Measurements from ENCODE around the gene HERC3. TPM values are rescaled to one million over a fixed set of nuclear protein-coding genes. Genes with fewer than 3 reads are reported as not detected.

The HERC3 gene
- total RNA-seq, 1 experiment from 2014 or later = 10.5 TPM

- Histone ChIP-seq H3K4me3 (ENCODE audit: low read depth, low read length) (no peak overlapping the region), H3K4me1 (0 out of 2 replicates have a peak, but pooled peaks cover 13% of the 10 kb centered on the region), H3K9me3 (no peaks in the 10 kb centered on the region), H3K27me3 (replicated peaks; ENCODE audit: control insufficient read depth, insufficient read depth, low read length) (no peaks in the 10 kb centered on the region), H3K36me3 (ENCODE audit: control insufficient read depth, insufficient read depth, low read length) (no peaks in the 10 kb centered on the region)
- CTCF ChIA-PET = interaction anchor here (0.8 kb wide), 1 partner anchor 59 kb away, joined by 3 read pairs; no protein-coding TSS in a partner anchor
- peaks cover 9% of the 10 kb centered on the region for H3K4me1 Mint-ChIP-seq (ENCODE audit: low read depth, unreplicated experiment)
- no peaks in the 10 kb centered on the region for H3K27me3 Mint-ChIP-seq (ENCODE audit: insufficient read depth, unreplicated experiment)
- POLR2A ChIA-PET = no interaction called here
- no peaks in the 10 kb centered on the region for H3K9me3 Mint-ChIP-seq (ENCODE audit: unreplicated experiment)
- TF ChIP-seq CTCF (IDR thresholded peaks at IDR 0.05; ENCODE audit: insufficient read depth in 1 of 2, low read depth in 1 of 2, low read length in 1 of 2, severe bottlenecking in 1 of 2, unreplicated experiment in 1 of 2) = no peak
- no peak overlapping the region for H3K27ac Mint-ChIP-seq (ENCODE audit: unreplicated experiment)
- no peak overlapping the region for H3K4me3 Mint-ChIP-seq (ENCODE audit: unreplicated experiment)
- intact Hi-C loops (cut with micrococcal nuclease; ENCODE audit: unreplicated experiment) = no loop called here
- no peak for DNase-seq
- H3K36me3 Mint-ChIP-seq (ENCODE audit: insufficient read depth, unreplicated experiment) = no peaks in the 10 kb centered on the region
- BruUV-seq (replicated peaks) = no TSS peak
Observed at GRCh38 chr4:88599714-88600113, 7.4 kb downstream of the HERC3 start.

- TF ChIP-seq CTCF (IDR thresholded peaks at IDR 0.05; ENCODE audit: insufficient read depth in 1 of 2, low read depth in 1 of 2, low read length in 1 of 2, severe bottlenecking in 1 of 2, unreplicated experiment in 1 of 2) = no peak
- Mint-ChIP-seq H3K27me3 (ENCODE audit: insufficient read depth, unreplicated experiment) (no peaks in the 10 kb centered on the region), H3K4me1 (ENCODE audit: low read depth, unreplicated experiment) (peaks cover 9% of the 10 kb centered on the region), H3K9me3 (ENCODE audit: unreplicated experiment) (no peaks in the 10 kb centered on the region), H3K27ac (ENCODE audit: unreplicated experiment) (no peak overlapping the region), H3K36me3 (ENCODE audit: insufficient read depth, unreplicated experiment) (no peaks in the 10 kb centered on the region), H3K4me3 (ENCODE audit: unreplicated experiment) (no peak overlapping the region)
- H3K4me3 ChIP-seq (ENCODE audit: low read depth, low read length) = no peak overlapping the region
- ChIA-PET CTCF (interaction anchor here (0.8 kb wide), 1 partner anchor 59 kb away, joined by 3 read pairs; no protein-coding TSS in a partner anchor), POLR2A (no interaction called here)
- no peaks in the 10 kb centered on the region for H3K36me3 ChIP-seq (ENCODE audit: control insufficient read depth, insufficient read depth, low read length)
- no peak for DNase-seq
- no peaks in the 10 kb centered on the region for H3K9me3 ChIP-seq
- BruUV-seq (replicated peaks) = no TSS peak
- H3K27me3 ChIP-seq (replicated peaks; ENCODE audit: control insufficient read depth, insufficient read depth, low read length) = no peaks in the 10 kb centered on the region
- intact Hi-C loops (cut with micrococcal nuclease; ENCODE audit: unreplicated experiment) = no loop called here
- H3K4me1 ChIP-seq = 0 out of 2 replicates have a peak, but pooled peaks cover 13% of the 10 kb centered on the region
Observed at GRCh38 chr4:88600176-88600838, 8.0 kb downstream of the HERC3 start.

GRCh38 chr4:88604978-88605678 is 12.8 kb downstream of the HERC3 start:
- POLR2A ChIA-PET = no interaction called here
- TF ChIP-seq CTCF (IDR thresholded peaks at IDR 0.05; ENCODE audit: insufficient read depth in 1 of 2, low read depth in 1 of 2, low read length in 1 of 2, severe bottlenecking in 1 of 2, unreplicated experiment in 1 of 2) = no peak
- intact Hi-C loops (cut with micrococcal nuclease; ENCODE audit: unreplicated experiment) = no loop called here
- no peaks in the 10 kb centered on the region for H3K9me3 ChIP-seq
- no peaks in the 10 kb centered on the region for H3K4me1 ChIP-seq
- CTCF ChIA-PET = no interaction called here
- DNase-seq = no peak
- Mint-ChIP-seq H3K27me3 (ENCODE audit: insufficient read depth, unreplicated experiment) (no peaks in the 10 kb centered on the region), H3K9me3 (ENCODE audit: unreplicated experiment) (peaks cover 10% of the 10 kb centered on the region), H3K27ac (ENCODE audit: unreplicated experiment) (no peak overlapping the region), H3K36me3 (ENCODE audit: insufficient read depth, unreplicated experiment) (no peaks in the 10 kb centered on the region), H3K4me1 (ENCODE audit: low read depth, unreplicated experiment) (no peaks in the 10 kb centered on the region), H3K4me3 (ENCODE audit: unreplicated experiment) (no peak overlapping the region)
- no peaks in the 10 kb centered on the region for H3K36me3 ChIP-seq (ENCODE audit: control insufficient read depth, insufficient read depth, low read length)
- H3K27me3 ChIP-seq (replicated peaks; ENCODE audit: control insufficient read depth, insufficient read depth, low read length) = no peaks in the 10 kb centered on the region
- no TSS peak for BruUV-seq (replicated peaks)
- no peak overlapping the region for H3K4me3 ChIP-seq (ENCODE audit: low read depth, low read length)

Data from Caco-2 (cell line).